ENCODE measurements around the gene GIPC2. TPM values are rescaled to one million over a fixed set of nuclear protein-coding genes. Genes with fewer than 3 reads are reported as not detected.

Gene GIPC2
- total and polyA plus RNA-seq, 10 of the 15 experiments (the other 5 are each of a cell fraction or from before 2014, with no cell fraction given) = 0.03 to 0.23 (median 0.06) TPM; not detected in 2

- BruUV-seq (replicated peaks) = no TSS peak
- SMC1A ChIA-PET (ENCODE audit: uncharacterized antibody, unreplicated experiment) = no interaction called here
- FAIRE-seq (no peak), DNase-seq (ENCODE audit: low read depth, low spot score) (no peak), ATAC-seq (no peak)
- intact Hi-C loops (cut with micrococcal nuclease; ENCODE audit: unreplicated experiment) (no loop called here), in situ Hi-C loops (cut with MboI) (no loop called here)
- Histone ChIP-seq H3K4me2 (ENCODE audit: control insufficient read depth, insufficient read depth) (no peak overlapping the region), H3K4me1 (ENCODE audit: control insufficient read depth, insufficient read depth, low read length) (peaks cover 7% of the 10 kb centered on the region; the same call in 1 of the 2 replicates), H3K27me3 (replicated peaks in 1 of 2; ENCODE audit: control insufficient read depth in 2 of 2, insufficient read depth in 2 of 2, low read length in 1 of 2) (no peaks in the 10 kb centered on the region; a peak in 2 of 4 replicates), H3K9me3 (replicated peaks; ENCODE audit: control insufficient read depth, insufficient read depth, low read length) (no peaks in the 10 kb centered on the region; the same call in 2 of the 3 replicates), H4K20me1 (ENCODE audit: control insufficient read depth, insufficient read depth) (no peaks in the 10 kb centered on the region), H3K4me3 (no peak overlapping the region), H3K79me2 (ENCODE audit: control insufficient read depth, insufficient read depth, low read length) (no peaks in the 10 kb centered on the region), H3K9ac (ENCODE audit: control insufficient read depth, insufficient read depth, low read length) (no peak overlapping the region), H3K36me3 (ENCODE audit: control insufficient read depth in 2 of 2, insufficient read depth in 2 of 2, low read length in 1 of 2) (no peaks in the 10 kb centered on the region), H2AFZ (ENCODE audit: control insufficient read depth, low read depth, low read length) (no peak overlapping the region), H3K27ac (ENCODE audit: control insufficient read depth, insufficient read depth) (no peak overlapping the region)
- RAD21 ChIA-PET (ENCODE audit: unreplicated experiment) = no interaction called here
- CTCF ChIA-PET = no interaction called here
- POLR2A ChIA-PET = no interaction called here
- 29% methylated on average over 3 of the region's 3 CpGs for WGBS (ENCODE audit: insufficient coverage, insufficient replicate concordance, low lambda C conversion rate, missing lambda C conversion rate)
- TF ChIP-seq USF1 (IDR thresholded peaks at IDR 0.05; ENCODE audit: borderline replicate concordance, extremely low read length, insufficient read depth, low read depth, low read length) = no peak
- no peak for TF ChIP-seq YBX1 (IDR thresholded peaks at IDR 0.05)
- TF ChIP-seq REST (IDR thresholded peaks at IDR 0.05; ENCODE audit: low read depth, low read length) = no peak
- no peak for TF ChIP-seq ATF3 (IDR thresholded peaks at IDR 0.05; ENCODE audit: borderline replicate concordance, extremely low read depth, low read depth, low read length)
- TF ChIP-seq BCL3 (IDR thresholded peaks at IDR 0.05; ENCODE audit: borderline replicate concordance, insufficient read depth, low read depth, low read length, poor library complexity, severe bottlenecking) = no peak
- TF ChIP-seq NFYA (IDR thresholded peaks at IDR 0.05; ENCODE audit: borderline replicate concordance, low read depth, low read length) = no peak
- no peak for TF ChIP-seq ZNF217 (IDR thresholded peaks at IDR 0.05)
- TF ChIP-seq RB1 (IDR thresholded peaks at IDR 0.05; ENCODE audit: borderline replicate concordance) = no peak
- no peak for TF ChIP-seq LARP7 (IDR thresholded peaks at IDR 0.05)
- no peak for TF ChIP-seq CHD1 (IDR thresholded peaks at IDR 0.05; ENCODE audit: low read depth, low read length)
- no peak for TF ChIP-seq ELK1 (IDR thresholded peaks at IDR 0.05; ENCODE audit: low read depth, low read length)
- TF ChIP-seq PBX3 (IDR thresholded peaks at IDR 0.05; ENCODE audit: insufficient replicate concordance, low read depth, low read length) = no peak
- no peak for TF ChIP-seq WRNIP1 (IDR thresholded peaks at IDR 0.05; ENCODE audit: borderline replicate concordance, low read depth, low read length)
- no peak for TF ChIP-seq PAX5 (IDR thresholded peaks at IDR 0.05; ENCODE audit: borderline replicate concordance, low read depth, low read length)
- no peak for TF ChIP-seq SMAD5 (IDR thresholded peaks at IDR 0.05; ENCODE audit: low read depth)
- TF ChIP-seq IKZF2 (IDR thresholded peaks at IDR 0.05) = no peak
- TF ChIP-seq ESRRA (IDR thresholded peaks at IDR 0.05; ENCODE audit: low read length) = no peak
Measured at GRCh38 chr1:78075621-78076020, 29.9 kb downstream of the GIPC2 start.

Measured in GM12878 (cell line).